HEK293 (cell line): ENCODE data around the gene ITPRIPL2.

Source experiments
- FEZF1 ChIP-seq: fragments of 450-650 bp; formaldehyde crosslinking; IDR thresholded peaks from 2 replicates; pipeline ENCODE4 v1.5.1; 2016; ENCODE audit warnings: missing biosample characterization, missing genetic modification characterization
- HOXA7 ChIP-seq: sonication (generic); formaldehyde crosslinking; IDR thresholded peaks from 2 replicates; pipeline ENCODE4 v1.8.1; 2022; ENCODE audit warnings: missing genetic modification reagents, borderline replicate concordance
- IKZF3 ChIP-seq: fragments of 450-650 bp; IDR thresholded peaks from 2 replicates; pipeline ENCODE4 v1.5.0; 2018; ENCODE audit warnings: missing biosample characterization, mild to moderate bottlenecking, missing genetic modification characterization, moderate library complexity
- SCRT1 ChIP-seq: fragments of 450-650 bp; formaldehyde crosslinking; IDR thresholded peaks from 2 replicates; pipeline ENCODE4 v1.5.1; 2016; ENCODE audit warnings: missing biosample characterization, missing genetic modification characterization, borderline replicate concordance
- TRIM28 ChIP-seq: IDR thresholded peaks from 2 replicates; pipeline ENCODE4 v1.6.1; 2011; ENCODE audit warnings: low read length, control low read depth, borderline replicate concordance
- ZBTB11 ChIP-seq: fragments of 450-650 bp; formaldehyde crosslinking; conservative IDR thresholded peaks from 2 replicates; pipeline ENCODE4 v1.5.1; 2016; ENCODE audit warnings: low read depth, missing biosample characterization, missing genetic modification characterization
- ZBTB6 ChIP-seq: fragments of 450-650 bp; formaldehyde crosslinking; IDR thresholded peaks from 2 replicates; pipeline ENCODE4 v1.5.1; 2017; ENCODE audit warnings: missing biosample characterization, missing genetic modification characterization
- ZFHX2 ChIP-seq: fragments of 450-650 bp; formaldehyde crosslinking; conservative IDR thresholded peaks from 2 replicates; pipeline ENCODE4 v1.5.1; 2016; ENCODE audit warnings: missing biosample characterization, missing genetic modification characterization
- ZFP69B ChIP-seq: fragments of 450-650 bp; formaldehyde crosslinking; IDR thresholded peaks from 2 replicates; pipeline ENCODE4 v1.5.1; 2016; ENCODE audit warnings: missing biosample characterization, missing genetic modification characterization
- ZNF132 ChIP-seq: fragments of 450-650 bp; formaldehyde crosslinking; IDR thresholded peaks from 2 replicates; pipeline ENCODE4 v1.5.1; 2017; ENCODE audit warnings: missing biosample characterization, missing genetic modification characterization, borderline replicate concordance
- ZNF138 ChIP-seq: fragments of 450-650 bp; formaldehyde crosslinking; IDR thresholded peaks from 2 replicates; pipeline ENCODE4 v1.5.1; 2016; ENCODE audit warnings: missing biosample characterization, missing genetic modification characterization, borderline replicate concordance
- ZNF175 ChIP-seq: fragments of 450-650 bp; formaldehyde crosslinking; IDR thresholded peaks from 2 replicates; pipeline ENCODE4 v1.5.1; 2016; ENCODE audit warnings: missing biosample characterization, missing genetic modification characterization
- ZNF211 ChIP-seq: fragments of 450-650 bp; formaldehyde crosslinking; IDR thresholded peaks from 2 replicates; pipeline ENCODE4 v1.5.1; 2016; ENCODE audit warnings: low read depth, missing biosample characterization, missing genetic modification characterization
- ZNF221 ChIP-seq: fragments of 450-650 bp; formaldehyde crosslinking; IDR thresholded peaks from 2 replicates; pipeline ENCODE4 v1.5.1; 2017; ENCODE audit warnings: missing biosample characterization, missing genetic modification characterization, borderline replicate concordance
- ZNF239 ChIP-seq: fragments of 450-650 bp; formaldehyde crosslinking; IDR thresholded peaks from 2 replicates; pipeline ENCODE4 v1.5.1; 2016; ENCODE audit warnings: missing biosample characterization, missing genetic modification characterization
- ZNF26 ChIP-seq: fragments of 450-650 bp; formaldehyde crosslinking; IDR thresholded peaks from 2 replicates; pipeline ENCODE4 v1.5.1; 2016; ENCODE audit warnings: missing biosample characterization, missing genetic modification characterization
- ZNF280C ChIP-seq: fragments of 450-650 bp; formaldehyde crosslinking; IDR thresholded peaks from 2 replicates; pipeline ENCODE4 v1.5.1; 2016; ENCODE audit warnings: missing biosample characterization, missing genetic modification characterization
- ZNF350 ChIP-seq: fragments of 450-650 bp; formaldehyde crosslinking; IDR thresholded peaks from 2 replicates; pipeline ENCODE4 v1.5.0; 2017; ENCODE audit warnings: missing biosample characterization, mild to moderate bottlenecking, missing genetic modification characterization
- ZNF362 ChIP-seq: fragments of 450-650 bp; formaldehyde crosslinking; IDR thresholded peaks from 2 replicates; pipeline ENCODE4 v1.5.1; 2016; ENCODE audit warnings: missing biosample characterization, missing genetic modification characterization
- ZNF423 ChIP-seq: fragments of 450-650 bp; formaldehyde crosslinking; IDR thresholded peaks from 2 replicates; pipeline ENCODE4 v1.5.1; 2016; ENCODE audit warnings: missing biosample characterization, missing genetic modification characterization
- ZNF48 ChIP-seq: fragments of 450-650 bp; formaldehyde crosslinking; IDR thresholded peaks from 2 replicates; pipeline ENCODE4 v1.5.1; 2016; ENCODE audit warnings: missing biosample characterization, missing genetic modification characterization
- ZNF510 ChIP-seq: fragments of 450-650 bp; formaldehyde crosslinking; IDR thresholded peaks from 2 replicates; pipeline ENCODE4 v1.5.1; 2018; ENCODE audit warnings: mild to moderate bottlenecking, missing genetic modification characterization, missing biosample characterization; ENCODE audit not compliant: insufficient replicate concordance
- ZNF521 ChIP-seq: fragments of 450-650 bp; formaldehyde crosslinking; IDR thresholded peaks from 2 replicates; pipeline ENCODE4 v1.5.1; 2017; ENCODE audit warnings: missing biosample characterization, mild to moderate bottlenecking, missing genetic modification characterization
- ZNF530 ChIP-seq: fragments of 450-650 bp; formaldehyde crosslinking; IDR thresholded peaks from 2 replicates; pipeline ENCODE4 v1.5.1; 2016; ENCODE audit warnings: low read depth, missing biosample characterization, missing genetic modification characterization
- ZNF596 ChIP-seq: fragments of 450-650 bp; IDR thresholded peaks from 2 replicates; pipeline ENCODE4 v1.5.0; 2018; ENCODE audit warnings: missing biosample characterization, mild to moderate bottlenecking, missing genetic modification characterization, moderate library complexity
- ZNF645 ChIP-seq: fragments of 450-650 bp; formaldehyde crosslinking; IDR thresholded peaks from 2 replicates; pipeline ENCODE4; 2016; ENCODE audit warnings: missing biosample characterization, missing genetic modification characterization
- ZNF704 ChIP-seq: fragments of 450-650 bp; formaldehyde crosslinking; IDR thresholded peaks from 2 replicates; pipeline ENCODE4 v1.5.1; 2016; ENCODE audit warnings: missing biosample characterization, missing genetic modification characterization

Gene ITPRIPL2

GRCh38 chr16:19130852-19131824 lies 17.4 kb downstream of the ITPRIPL2 start (continued):
- TF ChIP-seq ZNF211 (tag by site-specific recombination) (no peak), ZNF530 (no peak), HOXA7 (CRISPR knock-in tag) (no peak), ZNF280C (tag by site-specific recombination) (no peak), ZNF362 (tag by site-specific recombination) (no peak), ZNF175 (tag by site-specific recombination) (no peak), ZNF239 (no peak), ZNF423 (tag by site-specific recombination) (no peak), ZBTB11 (tag by site-specific recombination) (peak; percentile 43; the same call in 1 of the 2 replicates), SCRT1 (tag by site-specific recombination) (no peak), ZFHX2 (peak; percentile 87), ZNF704 (tag by site-specific recombination) (no peak), FEZF1 (tag by site-specific recombination) (peak; percentile 94), ZNF132 (tag by site-specific recombination) (no peak), ZNF645 (no peak), ZBTB6 (no peak), ZNF350 (no peak), IKZF3 (tag by site-specific recombination) (peak; percentile 45; the same call in 1 of the 2 replicates), ZNF138 (no peak), ZNF26 (tag by site-specific recombination) (no peak), ZNF48 (no peak), ZNF521 (tag by site-specific recombination) (no peak), ZNF221 (tag by site-specific recombination) (no peak), TRIM28 (no peak; the same call in 1 of the 2 replicates), ZNF510 (tag by site-specific recombination) (no peak), ZNF596 (tag by site-specific recombination) (0 out of 2 replicates have a peak, but pooled peaks have one; percentile 9), ZFP69B (tag by site-specific recombination) (no peak)
